ENCODE data around the gene NCK1. TPM values are rescaled to one million over a fixed set of nuclear protein-coding genes. Genes with fewer than 3 reads are reported as not detected.

The NCK1 gene
- total and polyA plus RNA-seq, 9 of the 15 experiments (the other 6 are each of a cell fraction or from before 2014, with no cell fraction given) = 17.3 to 30.5 (median 25.0) TPM

- peak; percentile 70; the same call in 1 of the 2 replicates for TF ChIP-seq MGA (IDR thresholded peaks at IDR 0.05)
- no peak for TF ChIP-seq RBBP5 (IDR thresholded peaks at IDR 0.05; ENCODE audit: borderline replicate concordance, insufficient read depth, low read length, poor library complexity, severe bottlenecking)
- TF ChIP-seq YBX1 (IDR thresholded peaks at IDR 0.05) = no peak
- 0 out of 2 replicates have a peak, but pooled peaks have one; percentile 4 for TF ChIP-seq ZBTB40 (IDR thresholded peaks at IDR 0.05)
- TF ChIP-seq ZBTB40 (CRISPR knock-in tag; IDR thresholded peaks at IDR 0.05) = no peak
- 0 out of 2 replicates have a peak, but pooled peaks have one; percentile 4 for TF ChIP-seq MYC (IDR thresholded peaks at IDR 0.05; ENCODE audit: low read depth, low read length)
- TF ChIP-seq MYC (CRISPR knock-in tag; IDR thresholded peaks at IDR 0.05; ENCODE audit: borderline replicate concordance, low read depth) = no peak
- TF ChIP-seq SRSF3 (IDR thresholded peaks at IDR 0.05; ENCODE audit: insufficient read depth, low read length) = no peak
These were observed 42.6 kb upstream of the NCK1 start (continued) for GRCh38 chr3:136819392-136819730.
